ACC112 (cell line): ENCODE measurements around the gene LIMK2.
"Not testable (repeated sequence)": the region's sequence is repeated elsewhere in the genome, so short reads cannot be mapped to it uniquely, and the experiment has no call there.

Experiments
- H2AFZ ChIP-seq: fragments of 200-600 bp; sonication (generic); one replicate; pipeline ENCODE4 v1.6.0; 2017; ENCODE audit warnings: antibody characterized with exemption, low read length; ENCODE audit not compliant: unreplicated experiment
- H3K27ac ChIP-seq: fragments of 200-600 bp; sonication (generic); 2 replicates; pipeline ENCODE4 v1.5.1; 2014; ENCODE audit warnings: low read depth, mild to moderate bottlenecking, antibody characterized with exemption, low read length, moderate library complexity
- H3K27me3 ChIP-seq: fragments of 200-600 bp; sonication (generic); 2 replicates; pipeline ENCODE4 v1.6.1; 2014; ENCODE audit warnings: mild to moderate bottlenecking, antibody characterized with exemption, low read length, moderate library complexity, mixed read lengths; ENCODE audit not compliant: insufficient read depth
- H3K36me3 ChIP-seq: fragments of 200-600 bp; sonication (generic); 2 replicates; pipeline ENCODE4 v1.6.1; 2016; ENCODE audit warnings: mild to moderate bottlenecking, antibody characterized with exemption, low read length, moderate library complexity, mixed read lengths; ENCODE audit not compliant: insufficient read depth
- H3K4me1 ChIP-seq: fragments of 200-600 bp; sonication (generic); one replicate; pipeline ENCODE4 v1.6.1; 2016; ENCODE audit warnings: low read length, mixed read lengths; ENCODE audit not compliant: insufficient read depth, unreplicated experiment, control insufficient read depth
- H3K4me3 ChIP-seq: fragments of 200-600 bp; sonication (generic); 2 replicates; pipeline ENCODE4 v1.5.1; 2014; ENCODE audit warnings: mild to moderate bottlenecking, low read depth, low read length
- H3K79me2 ChIP-seq: fragments of 200-600 bp; sonication (generic); one replicate; pipeline ENCODE4 v1.6.0; 2016; ENCODE audit warnings: low read length; ENCODE audit not compliant: control insufficient read depth, unreplicated experiment, insufficient read depth

The LIMK2 gene

GRCh38 chr22:31230155-31230870, 18.2 kb downstream of the LIMK2 start:
- Histone ChIP-seq H3K79me2 (no peaks in the 10 kb centered on the region), H3K4me1 (peaks cover 27% of the 10 kb centered on the region), H3K4me3 (0 out of 2 replicates have a peak overlapping the region, but pooled peaks have one; percentile 38), H2AFZ (no peak overlapping the region), H3K27ac (peak overlapping the region; percentile 88), H3K36me3 (no peaks in the 10 kb centered on the region), H3K27me3 (no peaks in the 10 kb centered on the region)

GRCh38 chr22:31230871-31231621, 18.9 kb downstream of the LIMK2 start:
- Histone ChIP-seq H3K79me2 (no peaks in the 10 kb centered on the region), H3K27me3 (no peaks in the 10 kb centered on the region), H3K4me3 (no peak overlapping the region), H3K36me3 (no peaks in the 10 kb centered on the region), H2AFZ (no peak overlapping the region), H3K4me1 (peaks cover 27% of the 10 kb centered on the region), H3K27ac (peak overlapping the region; percentile 88)

- Histone ChIP-seq H3K4me1 (peaks cover 27% of the 10 kb centered on the region), H3K79me2 (no peaks in the 10 kb centered on the region), H3K27ac (no peak overlapping the region), H3K27me3 (no peaks in the 10 kb centered on the region), H2AFZ (no peak overlapping the region), H3K4me3 (no peak overlapping the region), H3K36me3 (no peaks in the 10 kb centered on the region)
These were observed 20.9 kb downstream of the LIMK2 start for GRCh38 chr22:31233001-31233400.

- no peak overlapping the region for H3K27ac ChIP-seq
- H3K4me3 ChIP-seq = no peak overlapping the region
- no peaks in the 10 kb centered on the region for H3K79me2 ChIP-seq
- H3K36me3 ChIP-seq = no peaks in the 10 kb centered on the region
- H2AFZ ChIP-seq = no peak overlapping the region
- peaks cover 20% of the 10 kb centered on the region for H3K4me1 ChIP-seq
- H3K27me3 ChIP-seq = no peaks in the 10 kb centered on the region
These were observed 23.0 kb downstream of the LIMK2 start for GRCh38 chr22:31235081-31235480.

- H3K4me3 ChIP-seq, H3K79me2 ChIP-seq, H3K27ac ChIP-seq, H3K36me3 ChIP-seq, H3K27me3 ChIP-seq, H2AFZ ChIP-seq: not testable (repeated sequence)
- peaks cover 16% of the 10 kb centered on the region for H3K4me1 ChIP-seq
These were observed 23.9 kb downstream of the LIMK2 start for GRCh38 chr22:31236044-31236443.

GRCh38 chr22:31238057-31238456, 26.0 kb downstream of the LIMK2 start:
- no peaks in the 10 kb centered on the region for H3K36me3 ChIP-seq
- H3K79me2 ChIP-seq = no peaks in the 10 kb centered on the region
- H3K4me1 ChIP-seq = peaks cover 30% of the 10 kb centered on the region
- H3K27me3 ChIP-seq = no peaks in the 10 kb centered on the region
- no peak overlapping the region for H3K27ac ChIP-seq
- H2AFZ ChIP-seq = no peak overlapping the region
- no peak overlapping the region for H3K4me3 ChIP-seq

GRCh38 chr22:31239771-31240370, 27.8 kb downstream of the LIMK2 start:
- Histone ChIP-seq H3K27me3 (no peaks in the 10 kb centered on the region), H2AFZ (no peak overlapping the region), H3K4me3 (no peak overlapping the region), H3K36me3 (no peaks in the 10 kb centered on the region), H3K4me1 (peaks cover 45% of the 10 kb centered on the region), H3K79me2 (no peaks in the 10 kb centered on the region), H3K27ac (no peak overlapping the region)

GRCh38 chr22:31241200-31241599, 29.1 kb downstream of the LIMK2 start:
- Histone ChIP-seq H3K4me3 (no peak overlapping the region), H2AFZ (no peak overlapping the region), H3K79me2 (no peaks in the 10 kb centered on the region), H3K36me3 (no peaks in the 10 kb centered on the region), H3K27ac (peak overlapping the region; percentile 35; the same call in 1 of the 2 replicates), H3K27me3 (no peaks in the 10 kb centered on the region), H3K4me1 (peaks cover 47% of the 10 kb centered on the region)

- Histone ChIP-seq H2AFZ (no peak overlapping the region), H3K79me2 (no peaks in the 10 kb centered on the region), H3K27ac (peak overlapping the region; percentile 35), H3K4me3 (no peak overlapping the region), H3K36me3 (no peaks in the 10 kb centered on the region), H3K4me1 (peaks cover 47% of the 10 kb centered on the region), H3K27me3 (no peaks in the 10 kb centered on the region)
These were observed 29.8 kb downstream of the LIMK2 start for GRCh38 chr22:31241936-31242335.

GRCh38 chr22:31243339-31244045, 31.4 kb downstream of the LIMK2 start:
- Histone ChIP-seq H3K79me2 (peaks cover under 1% of the 10 kb centered on the region), H3K36me3 (no peaks in the 10 kb centered on the region), H3K4me3 (no peak overlapping the region), H3K27me3 (no peaks in the 10 kb centered on the region), H3K27ac (peak overlapping the region; percentile 69; the same call in 1 of the 2 replicates), H2AFZ (no peak overlapping the region), H3K4me1 (peaks cover 48% of the 10 kb centered on the region)
